Measurements from ENCODE around the gene NR5A1.

- TF ChIP-seq ZNF488 (tag by site-specific recombination; IDR thresholded peaks at IDR 0.05) (no peak), IKZF3 (tag by site-specific recombination; IDR thresholded peaks at IDR 0.05) (no peak), CTCF (tag by site-specific recombination; IDR thresholded peaks at IDR 0.05) (no peak), ZBTB17 (tag by site-specific recombination; IDR thresholded peaks at IDR 0.05) (no peak)
Observed at GRCh38 chr9:124440786-124441185, 66.4 kb downstream of the NR5A1 start.
